CD1c-positive myeloid dendritic cell (primary cell): ENCODE results near the gene IPPK.

Source experiments
- DNase-seq: peaks from one replicate; pipeline ENCODE4 v3.0.0-alpha.2; 2016; ENCODE audit errors: extremely low spot score

The IPPK gene

DNA sequence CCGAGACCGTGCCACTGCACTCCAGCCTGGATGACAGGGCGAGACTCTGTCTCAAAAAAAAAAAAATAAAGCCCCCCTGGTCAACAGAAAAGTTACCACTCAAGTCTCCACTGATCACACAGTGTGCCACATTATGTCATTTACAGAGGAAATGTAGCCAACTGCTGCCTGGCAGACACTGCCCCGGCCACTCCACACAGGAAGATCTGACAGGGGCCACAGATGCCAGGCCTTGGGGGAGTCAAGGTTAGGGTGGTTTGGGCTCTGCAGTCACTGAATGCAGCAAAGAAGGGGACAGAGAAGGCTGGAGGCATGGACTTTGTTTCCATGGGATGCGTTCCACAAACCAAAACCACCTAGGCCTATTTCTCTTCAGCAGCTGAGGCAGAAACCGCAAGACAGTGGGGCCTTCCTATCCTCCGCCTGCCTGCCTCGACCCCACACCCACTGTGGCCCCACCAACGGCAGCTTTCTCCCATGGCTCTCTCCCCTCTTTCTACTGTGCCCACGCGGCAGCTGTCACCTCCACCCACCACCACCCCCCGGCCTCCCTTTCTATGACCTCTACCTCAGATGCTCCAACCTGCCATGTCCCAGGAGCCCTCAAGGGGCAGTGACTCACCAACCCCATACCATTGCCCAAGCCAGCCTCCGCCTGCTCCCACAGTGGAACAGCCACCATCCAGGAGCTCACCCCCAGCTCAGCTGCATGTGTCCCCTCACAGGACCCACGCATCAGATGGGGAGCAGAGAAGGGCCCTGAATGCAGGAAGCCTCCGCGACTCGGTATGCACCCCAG, 12.4 kb downstream of the IPPK start:
- DNase-seq = no peak

DNA sequence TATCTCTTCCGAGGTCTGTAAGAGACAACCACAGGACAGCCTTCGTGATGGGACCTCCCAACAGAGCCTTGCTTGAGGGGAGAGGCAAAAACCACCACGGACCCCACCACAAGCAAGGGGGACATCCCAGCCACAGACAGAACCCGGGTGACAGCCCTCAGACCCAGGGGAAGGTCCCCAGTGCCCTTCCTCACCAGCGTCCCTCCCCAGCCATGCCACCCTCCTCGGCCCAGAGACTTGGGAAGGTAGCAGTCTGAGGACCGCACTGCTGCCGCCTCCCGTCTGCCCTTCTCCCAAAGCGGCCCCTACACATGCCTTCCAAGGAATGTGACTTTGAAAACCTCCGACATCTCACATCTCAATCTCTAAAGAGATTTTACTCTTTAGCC, 13.4 kb downstream of the IPPK start:
- DNase-seq = no peak

DNA sequence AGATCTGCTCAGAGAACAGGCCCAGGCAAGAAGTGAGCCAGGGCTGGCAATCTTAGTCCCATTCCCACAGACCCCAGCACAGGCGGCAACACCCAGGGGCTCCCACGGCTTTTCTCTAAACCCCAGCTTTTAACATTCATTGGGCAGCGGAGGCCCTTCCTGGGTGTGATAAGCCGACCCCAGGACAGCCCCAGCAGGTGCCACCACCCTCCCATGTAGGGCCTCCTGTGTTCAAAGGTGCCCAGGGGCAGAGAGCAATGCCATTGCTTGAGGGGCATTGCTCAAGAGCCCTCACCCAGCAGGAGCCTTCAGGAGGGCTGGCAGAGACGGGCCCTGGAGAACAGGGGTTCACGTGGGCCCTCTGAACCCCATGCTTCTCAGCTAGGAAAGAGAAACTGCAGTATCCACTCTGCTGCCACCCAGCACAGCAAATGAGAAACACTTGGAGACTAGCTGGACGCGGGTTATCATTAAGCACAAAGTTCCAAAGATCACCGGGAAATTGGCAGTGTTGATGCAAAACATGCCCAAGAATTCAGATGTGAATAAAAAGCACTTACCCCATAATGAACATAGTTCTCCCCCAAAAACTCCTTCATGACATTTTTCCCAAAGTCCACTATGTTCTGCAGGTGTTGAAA, 13.9 kb downstream of the IPPK start:
- no peak for DNase-seq

DNA sequence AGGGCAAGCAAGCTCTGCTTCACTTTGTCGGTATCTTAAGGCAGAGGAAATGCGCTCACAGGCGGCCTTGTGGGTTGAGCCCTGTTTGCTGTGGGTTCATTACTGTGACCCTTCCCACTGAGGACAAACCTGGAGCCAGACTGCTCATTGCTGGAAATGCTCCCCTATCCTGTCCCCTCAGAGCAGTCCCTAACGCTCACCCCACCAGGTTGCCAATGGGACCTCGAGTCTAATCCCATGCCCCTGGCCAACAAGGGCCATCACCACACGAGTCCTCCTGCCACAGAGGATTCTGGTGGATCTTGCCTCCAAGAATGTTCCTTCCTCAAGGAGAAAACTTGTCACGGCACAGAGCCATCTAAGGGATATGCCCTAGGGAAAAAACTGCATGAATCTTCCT, 14.6 kb downstream of the IPPK start:
- DNase-seq = no peak

DNA sequence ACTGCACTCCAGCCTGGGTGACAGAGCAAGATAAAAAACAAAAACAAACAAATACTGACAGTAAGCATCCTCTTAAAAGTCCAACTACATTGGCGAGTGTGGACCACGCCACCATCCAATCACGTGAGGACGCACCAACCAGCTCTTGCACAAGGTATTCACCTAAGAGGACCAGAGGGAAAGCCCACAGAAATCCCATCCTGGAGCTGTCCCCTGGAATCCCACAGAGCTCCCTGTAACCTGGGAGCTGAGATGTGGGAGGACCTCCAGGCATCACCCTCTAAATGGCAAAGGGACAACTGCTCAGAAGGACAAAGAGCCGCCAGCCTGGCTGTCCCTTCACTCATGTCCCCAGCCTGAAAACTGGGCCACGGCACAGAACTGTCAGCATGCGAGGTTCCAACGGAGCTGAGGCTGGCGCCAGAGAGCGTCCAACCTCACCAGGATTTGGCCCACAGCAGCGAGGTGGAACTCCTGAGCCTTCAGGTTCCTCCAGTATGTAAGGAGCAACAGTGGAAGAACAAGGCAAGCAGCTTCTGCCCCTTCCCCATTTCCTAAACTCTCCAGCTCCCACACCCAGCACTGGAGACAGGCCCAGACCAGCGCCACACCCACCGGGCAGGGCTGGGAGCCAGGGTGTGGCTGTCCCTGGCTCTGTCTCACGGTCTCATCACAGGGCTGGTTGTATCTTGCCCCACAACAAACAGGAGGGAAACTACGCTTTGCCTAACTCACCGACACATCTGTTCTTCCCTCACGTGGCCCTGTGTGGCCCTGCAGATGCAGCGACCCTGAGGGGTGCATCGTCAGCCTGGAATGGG, 15.2 kb downstream of the IPPK start:
- no peak for DNase-seq

DNA sequence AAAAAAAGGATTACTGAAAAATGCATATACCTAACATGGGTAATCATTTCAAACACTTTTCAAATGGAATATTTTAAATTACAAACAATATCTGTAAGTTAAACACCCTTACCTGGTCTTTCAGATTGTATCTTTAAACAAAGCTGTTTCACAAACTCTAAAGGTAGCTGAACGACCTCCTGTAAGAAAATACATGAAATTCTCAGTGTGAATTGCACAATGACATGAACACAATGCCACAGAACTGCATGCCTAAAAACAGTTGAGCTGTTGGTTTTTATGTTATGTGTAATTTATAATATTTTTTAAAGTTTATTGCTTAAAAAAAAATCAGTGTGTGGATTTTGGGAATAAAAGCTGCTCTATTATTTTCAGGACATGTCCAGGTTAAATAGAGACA, 17.5 kb downstream of the IPPK start:
- no peak for DNase-seq

DNA sequence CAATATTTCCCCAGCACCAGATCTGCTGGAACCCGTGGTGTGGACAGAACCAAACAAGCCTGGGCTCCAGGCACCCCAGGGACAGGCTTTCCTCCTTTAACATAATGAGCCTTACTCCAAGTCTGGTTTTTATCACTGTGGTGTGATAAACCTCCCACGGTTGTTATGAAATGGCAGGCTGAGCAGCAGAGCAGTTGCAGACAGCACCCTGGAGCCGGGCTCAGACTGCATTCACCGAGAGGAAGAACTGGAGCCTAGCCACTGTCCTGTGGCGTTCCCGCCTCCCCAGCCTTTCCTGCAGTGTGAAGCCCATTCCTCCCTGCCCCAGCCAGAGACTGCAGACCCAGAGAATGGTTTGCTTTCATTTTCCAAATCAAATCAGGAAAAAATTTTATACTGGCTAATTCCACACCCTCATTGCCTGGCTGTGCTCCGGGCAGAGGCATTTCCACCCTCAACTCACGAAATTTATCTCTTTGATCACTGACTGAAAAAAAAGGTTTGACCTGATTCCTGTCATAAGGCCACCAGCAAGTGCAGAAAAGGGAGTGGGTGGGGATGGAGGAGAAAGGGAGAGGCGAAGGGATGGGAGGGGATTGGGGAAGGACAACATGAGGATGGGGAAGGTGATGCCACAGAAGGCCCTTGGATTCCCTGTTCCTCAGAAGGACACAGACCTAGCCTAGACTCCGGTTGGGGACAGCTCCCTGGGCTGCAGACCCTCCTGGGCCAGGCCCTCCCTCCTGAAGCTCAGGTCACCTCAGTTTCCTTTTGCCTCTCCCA, 18.9 kb downstream of the IPPK start:
- DNase-seq = no peak

DNA sequence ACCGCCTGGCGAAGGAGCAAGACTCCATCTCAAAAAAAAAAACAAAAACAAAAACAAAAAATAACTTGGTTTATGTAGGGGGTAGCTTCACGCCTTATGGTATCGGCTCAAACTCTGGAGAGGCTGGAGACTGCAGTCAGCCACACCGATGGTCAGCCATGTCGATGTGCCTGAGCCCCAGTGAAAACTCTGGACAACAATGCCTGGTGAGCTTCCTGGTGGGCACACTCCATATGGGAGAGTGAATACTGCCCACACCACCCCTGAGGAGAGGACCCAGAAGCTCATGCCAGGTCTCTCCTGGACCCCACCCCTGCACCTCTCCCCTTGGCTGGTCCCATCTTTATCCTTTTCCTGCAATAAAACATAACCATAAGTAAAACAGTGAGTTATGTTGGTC, 19.6 kb downstream of the IPPK start:
- DNase-seq = no peak

DNA sequence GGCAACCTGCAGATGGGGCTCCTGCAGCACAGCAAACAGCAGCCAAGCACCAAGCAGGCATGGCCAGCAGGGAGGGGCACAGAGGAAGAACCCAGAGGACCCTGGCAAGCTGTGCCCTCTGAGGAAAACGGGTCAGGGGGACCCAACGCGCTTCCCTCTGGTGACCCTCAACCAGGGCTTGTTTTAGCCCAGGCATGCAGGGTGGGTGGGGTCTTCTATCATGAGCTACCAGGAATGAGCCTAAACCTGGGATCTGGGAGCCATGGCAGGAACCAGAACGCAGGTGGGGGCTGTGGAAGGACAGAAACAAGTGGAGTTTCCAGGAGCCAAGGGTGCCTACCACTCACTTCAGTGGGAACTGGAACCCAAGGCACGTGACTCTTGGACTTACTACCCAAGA, 20.9 kb downstream of the IPPK start:
- DNase-seq = no peak

DNA sequence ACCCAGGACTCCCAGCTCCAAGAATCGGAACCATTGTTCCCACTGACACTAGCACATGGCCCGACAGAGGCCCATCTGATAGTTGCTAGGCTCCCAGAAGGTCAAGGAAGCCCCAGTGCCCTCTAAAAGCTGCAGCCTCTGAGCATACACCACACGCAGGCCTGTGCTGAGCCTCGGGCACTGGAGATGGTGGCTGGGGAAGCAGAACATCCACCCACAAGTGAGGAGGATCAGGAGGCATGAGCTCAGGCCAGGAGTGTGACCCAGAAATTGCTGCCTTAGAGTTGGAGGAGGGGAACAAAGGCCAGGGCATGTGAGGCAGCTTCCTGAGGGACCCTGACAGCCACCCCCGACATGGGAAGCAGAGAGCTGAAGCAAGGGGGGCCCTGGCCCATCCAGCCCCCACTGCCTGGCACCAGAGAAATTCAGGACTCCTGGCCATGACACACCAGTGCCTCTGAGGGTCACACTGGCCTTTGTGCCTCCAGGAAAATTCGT, 21.4 kb downstream of the IPPK start:
- DNase-seq = no peak

DNA sequence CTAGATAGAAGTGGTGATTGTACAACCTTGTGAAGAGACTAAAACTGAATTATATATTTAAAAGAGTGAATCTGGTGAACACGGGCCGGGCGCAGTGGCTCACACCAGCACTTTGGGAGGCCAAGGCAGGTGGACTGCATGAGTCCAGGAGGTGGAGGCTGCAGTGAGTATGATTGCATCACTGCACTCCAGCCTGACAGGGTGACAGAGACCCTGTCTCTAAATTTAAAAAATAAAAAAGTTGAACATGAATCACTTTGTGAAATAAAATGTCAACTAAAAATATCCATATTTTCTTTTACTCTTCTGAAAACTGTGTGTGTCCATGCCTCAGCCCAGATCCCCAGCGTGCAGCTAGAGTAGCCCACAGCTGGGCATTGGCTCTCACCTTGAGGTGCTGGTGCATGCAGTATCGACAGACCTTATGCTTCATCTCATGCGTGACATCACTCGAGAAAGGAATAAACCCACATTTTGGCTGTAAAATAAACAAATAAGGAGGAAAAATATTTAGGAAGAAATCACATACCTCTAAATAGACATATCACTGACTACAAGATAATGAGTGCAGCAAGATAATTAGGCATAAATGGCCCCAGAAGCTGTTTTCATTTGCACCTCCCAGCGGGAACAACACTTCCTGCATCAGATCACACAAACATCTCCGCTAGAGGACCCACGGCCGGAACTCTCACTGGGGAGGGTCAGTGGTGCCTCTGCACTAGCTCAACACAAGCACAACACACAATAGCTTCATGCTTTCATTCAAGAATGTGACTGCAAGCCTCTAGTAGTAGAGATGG, 22.1 kb downstream of the IPPK start:
- no peak for DNase-seq

DNA sequence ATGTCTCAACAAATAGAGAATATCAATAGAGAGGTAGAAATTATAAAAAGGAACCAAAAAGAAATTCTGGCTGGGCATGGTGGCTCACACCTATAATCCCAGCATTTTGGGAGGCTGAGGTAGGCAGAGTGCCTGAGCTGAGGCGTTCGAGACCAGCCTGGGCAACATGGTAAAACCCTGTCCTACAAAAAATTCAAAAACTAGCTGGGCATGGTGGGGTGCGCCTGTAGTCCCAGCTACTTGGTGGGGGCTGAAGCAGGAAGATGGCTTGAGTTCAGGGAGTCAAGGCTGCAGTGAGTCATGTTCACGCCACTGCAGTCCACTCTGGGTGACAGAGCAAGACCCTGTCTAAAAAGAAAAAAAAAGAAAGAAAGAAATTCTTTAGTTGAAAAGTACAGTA, 24.9 kb downstream of the IPPK start:
- DNase-seq = no peak

DNA sequence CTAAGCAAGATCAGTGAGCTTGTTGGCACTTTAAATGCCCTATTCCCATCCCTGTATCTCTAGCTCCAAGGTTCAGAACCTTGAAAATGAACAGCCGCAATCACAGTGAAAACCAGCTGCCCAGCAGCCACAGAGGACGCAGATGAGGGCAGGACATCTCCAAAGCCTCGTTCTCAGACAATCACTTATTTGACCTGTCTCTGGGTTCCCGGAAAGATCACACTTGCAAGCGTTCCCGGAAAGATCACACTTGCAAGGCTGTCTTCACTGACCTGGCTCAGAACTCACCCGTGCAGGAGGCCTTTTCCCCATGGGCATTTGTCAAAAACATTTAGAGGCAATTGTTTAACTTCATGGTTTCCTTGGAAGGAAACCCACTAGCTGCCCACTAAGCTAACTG, 25.7 kb downstream of the IPPK start:
- no peak for DNase-seq

DNA sequence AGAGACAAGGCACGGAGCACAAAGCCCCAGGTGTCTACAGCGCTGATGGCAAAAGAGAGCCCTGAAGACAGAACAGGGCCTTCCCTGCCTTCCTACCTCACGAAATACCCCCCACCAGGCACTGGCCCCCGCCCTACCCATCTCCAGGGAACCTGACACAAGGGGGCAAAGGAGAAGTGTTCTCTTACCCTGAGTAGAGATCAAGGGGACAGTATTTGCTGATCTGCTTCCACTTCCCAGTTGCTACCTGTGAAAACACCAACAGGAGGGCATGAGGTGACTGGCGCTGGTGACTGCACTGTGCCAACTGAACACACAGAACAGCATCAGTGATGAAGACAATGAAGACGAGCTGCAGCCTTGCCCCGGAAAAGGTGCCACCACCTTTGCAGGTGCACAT, 27.4 kb downstream of the IPPK start:
- DNase-seq = no peak

DNA sequence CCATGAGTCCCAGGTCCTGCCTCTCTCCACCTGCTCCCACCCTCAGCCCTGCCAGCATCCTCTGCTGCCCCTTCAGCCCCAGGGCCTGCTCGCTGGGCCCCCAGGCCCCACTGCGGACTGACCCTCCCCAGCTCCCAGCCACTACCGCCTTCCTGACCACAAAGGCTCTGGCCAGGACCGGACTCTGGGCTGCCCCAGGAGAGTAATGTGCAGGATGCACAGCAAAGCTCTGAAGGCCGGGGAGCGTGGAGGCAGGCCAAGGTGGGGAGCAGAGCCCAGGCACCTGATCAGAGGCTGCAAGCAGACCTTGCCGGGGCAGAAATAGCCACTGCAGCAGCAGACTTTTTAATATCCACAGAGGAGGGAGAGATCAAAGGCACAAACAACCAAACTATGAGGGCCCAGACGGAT, 27.9 kb downstream of the IPPK start:
- no peak for DNase-seq

DNA sequence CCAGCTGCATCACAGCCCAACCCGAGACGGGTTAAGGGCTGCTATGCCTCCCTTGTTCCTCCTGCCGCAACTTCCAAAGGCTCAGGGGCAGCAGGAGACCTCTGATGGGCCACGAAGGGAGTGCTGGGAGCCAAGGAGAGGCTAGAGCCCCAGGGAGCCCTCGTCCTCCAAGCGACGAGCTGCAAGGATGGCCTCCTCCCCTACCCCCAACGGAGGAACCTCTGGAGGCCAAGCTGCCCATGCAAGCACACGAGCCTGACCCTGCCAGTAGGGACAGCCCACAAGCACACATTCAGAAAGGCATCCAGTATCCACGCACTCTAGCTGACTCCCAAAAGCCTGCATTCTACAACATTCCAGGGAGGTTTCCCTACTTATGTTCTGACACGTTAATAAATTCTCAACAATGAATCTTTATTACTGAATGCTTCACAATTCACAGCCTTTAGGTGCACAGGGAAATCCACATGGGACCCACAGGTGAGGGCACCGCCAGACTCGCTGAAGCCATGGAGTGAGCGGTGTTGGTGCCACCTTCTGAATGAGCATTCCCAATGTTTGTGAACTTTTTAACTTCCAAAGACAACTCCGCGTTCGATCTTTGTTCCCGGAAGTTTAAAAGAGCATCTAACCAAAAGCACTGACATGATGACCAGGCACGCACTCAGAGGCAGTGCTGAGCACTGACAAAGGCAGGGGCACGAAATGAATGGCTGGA, 28.7 kb downstream of the IPPK start:
- DNase-seq = no peak

DNA sequence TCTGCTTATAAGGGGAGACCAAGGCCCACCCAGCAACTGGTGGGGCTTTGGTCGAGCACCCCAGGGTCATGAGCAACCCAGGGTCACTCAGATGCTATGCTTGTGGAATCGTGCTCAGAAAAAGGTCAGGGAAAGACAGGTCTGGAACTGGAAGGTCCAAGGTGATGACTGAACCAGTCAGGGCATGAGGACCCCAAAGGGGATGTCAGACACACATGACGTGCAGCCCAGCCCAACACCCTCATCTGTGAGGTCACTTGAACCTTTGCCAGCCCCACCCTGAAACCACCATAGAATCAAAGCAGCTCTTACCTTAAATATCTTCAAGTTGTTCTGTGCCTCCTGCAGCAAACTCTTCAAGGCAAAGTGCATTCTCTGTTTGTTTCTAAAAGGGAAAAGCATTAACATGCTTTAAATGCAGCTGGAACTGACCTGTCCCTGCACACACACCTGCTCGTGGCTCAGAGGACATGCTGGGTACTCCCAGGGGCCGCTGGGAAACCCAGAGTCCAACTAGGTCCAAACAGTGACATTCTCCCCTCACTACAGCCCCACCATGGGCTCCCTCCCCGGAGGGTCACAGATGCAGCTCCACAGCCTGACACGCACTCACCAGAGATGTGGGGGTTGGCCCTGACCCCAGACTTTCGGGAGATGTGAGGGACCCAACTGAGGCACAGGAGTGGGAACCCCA, 29.4 kb downstream of the IPPK start:
- DNase-seq = no peak

DNA sequence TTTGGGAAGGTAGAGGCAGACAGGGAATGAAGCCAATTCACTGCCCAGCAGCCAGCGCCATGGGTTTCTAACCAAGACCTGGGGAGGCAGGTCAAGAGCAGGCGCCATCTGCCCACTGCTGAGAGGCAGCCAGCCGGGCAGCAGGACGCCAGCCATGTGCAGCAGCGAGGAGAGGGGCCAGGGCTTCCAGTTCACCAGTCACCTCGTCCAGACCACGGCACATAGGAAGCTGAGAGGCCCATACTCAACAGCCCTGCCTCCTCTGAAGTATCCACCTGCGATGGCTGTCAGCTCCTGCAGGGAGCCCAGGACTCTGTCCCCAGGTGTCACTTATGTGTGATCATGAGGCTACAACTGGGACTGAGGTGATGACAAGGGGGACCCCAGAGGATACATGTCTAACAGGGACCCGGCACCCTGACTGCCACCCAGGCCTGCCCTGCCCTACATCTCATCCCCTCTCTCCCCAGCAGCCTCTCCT, 30.1 kb downstream of the IPPK start:
- DNase-seq = no peak

DNA sequence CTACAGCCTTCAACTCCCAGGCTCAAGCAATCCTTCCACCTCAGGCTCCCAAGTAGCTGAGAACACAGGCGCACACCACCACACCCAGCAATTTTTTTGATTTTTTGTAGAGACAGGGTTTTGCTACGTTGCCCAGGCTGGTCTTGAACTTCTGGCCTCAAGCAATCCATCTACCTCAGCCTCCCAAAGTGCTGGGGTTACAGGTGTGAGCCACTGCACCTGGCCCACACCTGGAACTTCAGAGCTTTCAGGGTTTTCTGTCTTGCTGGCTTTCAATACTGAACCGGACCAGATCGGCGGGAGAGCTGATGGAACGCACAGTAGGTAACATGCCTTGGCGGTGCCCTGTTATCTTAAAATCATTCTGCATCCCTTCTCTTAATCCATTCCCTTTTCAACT, 30.8 kb downstream of the IPPK start:
- no peak for DNase-seq
